ENCODE data around the gene ZNF787. TPM values are rescaled to one million over a fixed set of nuclear protein-coding genes. Genes with fewer than 3 reads are reported as not detected.
"Not testable (repeated sequence)": the region's sequence is repeated elsewhere in the genome, so short reads cannot be mapped to it uniquely, and the experiment has no call there.

Gene ZNF787
- total and polyA plus RNA-seq, 7 donors = 27.3 to 62.7 (median 53.5) TPM

DNA sequence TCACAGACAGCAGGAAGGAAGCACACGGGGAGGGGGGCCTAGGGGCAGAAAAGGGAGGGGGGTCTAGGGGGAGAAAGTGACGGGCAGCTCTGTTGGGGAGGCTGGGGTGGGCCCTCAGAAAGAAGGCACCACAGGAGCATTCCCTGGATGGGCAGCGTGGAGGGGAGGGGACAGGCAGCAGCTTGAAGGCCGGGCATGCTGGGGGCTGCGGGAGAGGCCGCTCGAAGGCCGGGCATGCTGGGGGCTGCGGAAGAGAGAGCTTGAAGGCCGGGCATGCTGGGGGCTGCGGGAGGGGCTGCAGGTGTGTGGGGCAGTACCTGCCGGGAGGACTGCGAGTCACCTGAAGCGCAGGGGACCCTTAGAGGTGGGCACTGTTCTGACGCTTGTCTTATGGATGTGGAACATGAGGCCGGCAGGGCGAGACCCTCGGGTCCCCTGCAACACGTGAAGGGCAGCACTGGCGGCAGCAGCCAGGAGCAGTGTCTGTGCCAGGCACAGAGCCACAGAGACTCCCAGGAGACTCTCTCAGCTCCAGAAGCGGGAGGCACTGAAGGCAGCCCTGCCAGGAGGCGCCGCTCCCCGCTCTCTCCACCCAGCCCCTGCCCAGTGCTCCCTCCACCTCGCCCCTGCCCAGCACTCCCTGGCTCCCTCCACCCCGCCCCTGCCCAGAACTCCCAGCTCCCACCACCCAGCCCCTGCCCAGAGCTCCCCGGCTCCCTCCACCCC, 13.3 kb downstream of the ZNF787 start:
- intact Hi-C loops (cut with DNase I) = loop anchor here in 1 of 2 donors (5.0 kb wide), 1 partner anchor 40 kb away; no protein-coding TSS in a partner anchor
- Histone ChIP-seq H3K27me3 (ENCODE audit: insufficient read depth in 3 of 3, low read length in 2 of 3) (no peaks in the 10 kb centered on the region), H3K9me3 (no peaks in the 10 kb centered on the region), H3K36me3 (ENCODE audit: insufficient read depth in 1 of 2, low read depth in 1 of 2) (peaks cover 0 to under 1% of the 10 kb centered on the region in 2 donors), H3K4me3 (no peak overlapping the region), H3K27ac (no peak overlapping the region), H3K4me1 (peaks cover 58% of the 10 kb centered on the region)
- DNase-seq (no peak), ATAC-seq (peak in 2 of 4 donors; percentile 31 to 37)
- 35 to 61% (median 48%) methylated on average over 20 to 27 of the region's 27 CpGs for WGBS, 3 donors
- TF ChIP-seq, protein P1, sequence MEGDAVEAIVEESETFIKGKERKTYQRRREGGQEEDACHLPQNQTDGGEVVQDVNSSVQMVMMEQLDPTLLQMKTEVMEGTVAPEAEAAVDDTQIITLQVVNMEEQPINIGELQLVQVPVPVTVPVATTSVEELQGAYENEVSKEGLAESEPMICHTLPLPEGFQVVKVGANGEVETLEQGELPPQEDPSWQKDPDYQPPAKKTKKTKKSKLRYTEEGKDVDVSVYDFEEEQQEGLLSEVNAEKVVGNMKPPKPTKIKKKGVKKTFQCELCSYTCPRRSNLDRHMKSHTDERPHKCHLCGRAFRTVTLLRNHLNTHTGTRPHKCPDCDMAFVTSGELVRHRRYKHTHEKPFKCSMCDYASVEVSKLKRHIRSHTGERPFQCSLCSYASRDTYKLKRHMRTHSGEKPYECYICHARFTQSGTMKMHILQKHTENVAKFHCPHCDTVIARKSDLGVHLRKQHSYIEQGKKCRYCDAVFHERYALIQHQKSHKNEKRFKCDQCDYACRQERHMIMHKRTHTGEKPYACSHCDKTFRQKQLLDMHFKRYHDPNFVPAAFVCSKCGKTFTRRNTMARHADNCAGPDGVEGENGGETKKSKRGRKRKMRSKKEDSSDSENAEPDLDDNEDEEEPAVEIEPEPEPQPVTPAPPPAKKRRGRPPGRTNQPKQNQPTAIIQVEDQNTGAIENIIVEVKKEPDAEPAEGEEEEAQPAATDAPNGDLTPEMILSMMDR (IDR thresholded peaks at IDR 0.05) = no peak

DNA sequence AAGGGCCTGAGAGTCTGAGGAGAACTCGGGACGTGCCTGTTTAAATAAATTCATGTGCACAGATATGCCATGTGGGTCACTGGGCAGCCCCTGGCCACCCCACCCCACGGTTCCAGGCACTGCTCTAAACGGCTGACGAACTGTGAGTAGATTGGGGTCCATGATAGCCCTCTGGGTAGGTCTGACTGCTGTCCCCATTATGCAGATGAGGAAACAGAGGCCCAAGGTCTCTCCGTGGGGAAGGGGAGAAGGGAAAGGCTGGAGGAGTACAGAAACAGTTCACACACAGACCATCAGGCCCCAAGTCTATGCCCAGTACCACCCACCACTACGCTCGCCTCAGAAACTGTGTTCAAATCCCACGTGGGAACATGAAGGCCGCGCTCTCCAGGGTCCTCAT, 14.1 kb downstream of the ZNF787 start:
- DNase-seq (no peak), ATAC-seq (no peak)
- WGBS, 3 donors = 87 to 92% (median 87%) methylated on average over 11 of the region's 11 CpGs
- TF ChIP-seq, protein P1 (IDR thresholded peaks at IDR 0.05) = no peak
- Histone ChIP-seq H3K4me3 (no peak overlapping the region), H3K27me3 (ENCODE audit: insufficient read depth in 3 of 3, low read length in 2 of 3) (no peaks in the 10 kb centered on the region), H3K27ac (no peak overlapping the region), H3K36me3 (ENCODE audit: insufficient read depth in 1 of 2, low read depth in 1 of 2) (peaks cover 0 to 9% of the 10 kb centered on the region in 2 donors), H3K9me3 (no peaks in the 10 kb centered on the region), H3K4me1 (peaks cover 51% of the 10 kb centered on the region)
- intact Hi-C loops (cut with DNase I) = loop anchor here in 1 of 2 donors (5.0 kb wide), 1 partner anchor 40 kb away; no protein-coding TSS in a partner anchor

DNA sequence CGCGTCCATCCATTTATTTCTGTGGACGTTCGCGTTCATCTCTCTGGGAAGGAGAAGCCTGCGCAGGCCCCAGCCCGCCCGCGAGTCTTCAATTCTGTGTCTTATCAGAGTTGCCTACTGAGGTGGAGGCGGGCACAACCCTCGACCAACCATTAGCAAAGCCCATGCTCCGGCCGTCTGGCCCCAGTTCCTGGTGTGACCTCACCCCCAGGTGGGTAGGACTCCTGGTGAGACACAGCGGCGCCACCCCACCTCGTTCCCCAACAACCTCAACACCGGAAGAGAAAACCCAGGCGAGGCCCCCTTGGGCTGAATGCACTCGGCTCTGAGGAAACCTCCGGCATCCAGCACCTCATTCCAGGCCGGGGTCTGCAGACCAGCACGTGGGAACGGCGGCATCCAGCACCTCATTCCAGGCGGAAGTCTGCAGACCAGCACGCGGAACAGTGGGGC, 14.7 kb downstream of the ZNF787 start:
- Histone ChIP-seq H3K27ac (no peak overlapping the region), H3K36me3 (ENCODE audit: insufficient read depth in 1 of 2, low read depth in 1 of 2) (peaks cover 0 to 15% of the 10 kb centered on the region in 2 donors), H3K9me3 (no peaks in the 10 kb centered on the region), H3K4me1 (peaks cover 45% of the 10 kb centered on the region), H3K4me3 (no peak overlapping the region), H3K27me3 (ENCODE audit: insufficient read depth in 3 of 3, low read length in 2 of 3) (no peaks in the 10 kb centered on the region)
- ATAC-seq = no peak
- DNase-seq = no peak
- WGBS, 3 donors = 88 to 89% (median 88%) methylated on average over 27 of the region's 27 CpGs
- TF ChIP-seq, protein P1 (IDR thresholded peaks at IDR 0.05) = no peak
- intact Hi-C loops (cut with DNase I) = loop anchor here in 1 of 2 donors (5.0 kb wide), 1 partner anchor 41 kb away; no protein-coding TSS in a partner anchor

DNA sequence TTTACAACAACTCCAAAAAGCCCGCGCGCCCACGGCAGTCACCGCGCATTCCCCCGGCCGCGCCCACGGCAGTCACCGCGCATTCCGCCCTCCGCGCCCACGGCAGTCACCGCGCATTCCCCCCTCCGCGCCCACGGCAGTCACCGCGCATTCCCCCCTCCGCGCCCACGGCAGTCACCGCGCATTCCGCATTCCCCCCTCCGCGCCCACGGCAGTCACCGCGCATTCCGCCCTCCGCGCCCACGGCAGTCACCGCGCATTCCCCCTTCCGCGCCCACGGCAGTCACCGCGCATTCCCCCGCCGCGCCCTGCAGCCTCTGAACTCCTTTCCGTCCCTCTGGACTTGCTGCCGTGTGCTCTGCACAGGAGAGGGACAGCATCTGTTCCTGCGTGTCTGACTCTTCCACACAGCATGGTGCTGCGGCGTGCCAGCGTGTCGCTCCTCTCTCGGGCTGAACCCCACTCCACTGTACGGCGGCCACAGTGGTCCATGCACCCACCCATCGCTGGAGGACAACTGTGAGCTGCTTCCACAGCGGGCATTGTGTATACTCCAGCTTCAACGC, 15.2 kb downstream of the ZNF787 start:
- H3K9me3 ChIP-seq; H3K4me3 ChIP-seq; DNase-seq; H3K27me3 ChIP-seq (ENCODE audit: insufficient read depth in 3 of 3, low read length in 2 of 3); ATAC-seq: not testable (repeated sequence)
- 94 to 95% (median 95%) methylated on average over 57 to 61 of the region's 61 CpGs for WGBS, 3 donors
- intact Hi-C loops (cut with DNase I) = loop anchor here in 1 of 2 donors (5.0 kb wide), 1 partner anchor 41 kb away; no protein-coding TSS in a partner anchor
- peaks cover 0 to 19% of the 10 kb centered on the region in 2 donors for H3K36me3 ChIP-seq (ENCODE audit: insufficient read depth in 1 of 2, low read depth in 1 of 2)
- peak overlapping the region; percentile 59 for H3K27ac ChIP-seq
- H3K4me1 ChIP-seq = peaks cover 40% of the 10 kb centered on the region

DNA sequence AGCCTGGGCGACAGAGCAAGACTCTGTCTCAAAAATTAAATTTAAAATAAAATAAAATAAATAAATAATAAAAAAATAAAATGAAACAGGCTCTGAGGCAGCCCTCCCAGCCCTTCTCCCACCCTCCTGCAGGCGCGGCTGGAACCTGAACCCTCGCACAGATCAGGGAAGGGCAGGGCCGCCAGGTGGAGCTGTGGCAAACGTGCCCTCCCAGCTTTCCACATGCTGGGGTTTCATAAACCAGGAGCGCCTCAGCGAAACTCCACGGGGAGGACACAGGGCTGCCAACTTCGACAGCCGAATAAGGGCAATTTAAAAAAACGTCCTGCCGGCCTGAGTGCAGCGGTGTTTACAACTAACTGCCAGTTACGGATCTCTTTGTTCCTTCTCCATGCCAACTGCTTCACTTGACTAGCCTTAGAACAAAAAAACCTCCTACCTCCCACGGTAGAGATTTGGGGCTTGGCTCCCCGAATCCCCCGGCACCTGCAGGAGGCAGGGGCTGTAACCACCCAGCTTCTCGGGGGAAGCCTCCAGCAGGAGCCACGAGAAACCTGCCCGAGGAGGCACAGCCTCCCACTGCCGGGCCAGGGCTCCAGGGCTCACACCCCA, 15.9 kb downstream of the ZNF787 start:
- H3K27me3 ChIP-seq (ENCODE audit: insufficient read depth in 3 of 3, low read length in 2 of 3) = no peaks in the 10 kb centered on the region
- H3K36me3 ChIP-seq (ENCODE audit: insufficient read depth in 1 of 2, low read depth in 1 of 2) = peaks cover 0 to 19% of the 10 kb centered on the region in 2 donors
- peak overlapping the region; percentile 16 for H3K4me3 ChIP-seq
- TF ChIP-seq, protein P1 (IDR thresholded peaks at IDR 0.05) = peak; percentile 77
- H3K27ac ChIP-seq = peak overlapping the region; percentile 59
- 11 to 25% (median 18%) methylated on average over 21 to 22 of the region's 22 CpGs for WGBS, 3 donors
- intact Hi-C loops (cut with DNase I) = loop anchor here in 1 of 2 donors (5.0 kb wide), 1 partner anchor 42 kb away; no protein-coding TSS in a partner anchor
- DNase-seq = peak; percentile 72 to 88
- peaks cover 33% of the 10 kb centered on the region for H3K4me1 ChIP-seq
- no peaks in the 10 kb centered on the region for H3K9me3 ChIP-seq
- ATAC-seq = peak; percentile 80 to 90 (median 85)
